GM12892 (cell line): ENCODE results near the gene TIMM29.

Experiments used
- POLR2A ChIP-seq: IDR thresholded peaks from 2 replicates; pipeline ENCODE4 v1.6.1; 2011; ENCODE audit warnings: low read depth, low read length, control low read depth
- TAF1 ChIP-seq: IDR thresholded peaks from 2 replicates; pipeline ENCODE4 v1.6.1; 2011; ENCODE audit warnings: low read depth, mild to moderate bottlenecking, control low read depth, low read length, borderline replicate concordance

GRCh38 chr19:10919352-10920287 is 9.0 kb upstream of the TIMM29 start:
- TF ChIP-seq POLR2A (no peak; the same call in 1 of the 2 replicates), TAF1 (no peak)
